Vagina (tissue), 2 donors: Measurements from ENCODE around the gene CDH4.

Source experiments
- CTCF ChIP-seq, 3 experiments: fragments of 450-650 bp in 2 of 3; fragments of 200-600 bp in 1 of 3; sonication (generic) in 1 of 3; IDR thresholded peaks; one replicate each; pipeline ENCODE4 v1.5.1; 2017 to 2019; ENCODE audit warnings: antibody characterized with exemption in 3 of 3, mild to moderate bottlenecking in 2 of 3, moderate library complexity in 2 of 3
- POLR2A ChIP-seq, 2 donors: fragments of 450-650 bp; IDR thresholded peaks; one replicate each; pipeline ENCODE4 v1.6.1; 2017; ENCODE audit warnings: antibody characterized with exemption in 2 of 2, mild to moderate bottlenecking in 2 of 2, moderate library complexity in 2 of 2
- POLR2AphosphoS5 ChIP-seq, 2 donors: sonication (generic); formaldehyde crosslinking; IDR thresholded peaks; one replicate each; pipeline ENCODE4 v1.9.0; 2017; ENCODE audit warnings: antibody characterized with exemption in 2 of 2, mild to moderate bottlenecking in 2 of 2, low read depth in 1 of 2; ENCODE audit not compliant: insufficient read depth in 1 of 2

- TF ChIP-seq CTCF (IDR thresholded peaks at IDR 0.05) (no peak), POLR2A (IDR thresholded peaks at IDR 0.05) (no peak), POLR2AphosphoS5 (IDR thresholded peaks at IDR 0.05; ENCODE audit: insufficient read depth in 1 of 2, low read depth in 1 of 2) (no peak)
Measured at GRCh38 chr20:61512475-61512874, 260.4 kb downstream of the CDH4 start.
